ENCODE data around the gene EFCAB13. TPM values are rescaled to one million over a fixed set of nuclear protein-coding genes. Genes with fewer than 3 reads are reported as not detected.

EFCAB13 gene
- total RNA-seq, 1 experiment from 2014 or later, result 1.4 TPM

Other genes starting within 250 kb of the EFCAB13 start
- gene CDC27, start 134.7 kb upstream of the EFCAB13 start, total RNA-seq (2022), result 141 and 143 TPM in 2 replicates
- gene MYL4, start 114.6 kb upstream of the EFCAB13 start, total RNA-seq (2022), result not detected in 2 replicates
- gene ITGB3, start 70.1 kb upstream of the EFCAB13 start, total RNA-seq (2022), result 0.98 and 1.1 TPM in 2 replicates
- gene NPEPPS, start 207.2 kb downstream of the EFCAB13 start, total RNA-seq (2022), result 78.4 and 88.0 TPM in 2 replicates

Measured in MCF 10A (cell line).